GM12878 (cell line): Measurements from ENCODE around the gene CCDC197. TPM values are rescaled to one million over a fixed set of nuclear protein-coding genes. Genes with fewer than 3 reads are reported as not detected.

Source experiments
- CTCF ChIP-seq, 3 experiments: IDR thresholded peaks in 2 of 3; conservative IDR thresholded peaks in 1 of 3; 2 replicates each; pipeline ENCODE4 v1.5.1; 2011; ENCODE audit warnings: low read depth in 3 of 3, low read length in 3 of 3, mild to moderate bottlenecking in 3 of 3, control low read depth in 2 of 3, moderate library complexity in 2 of 3, inconsistent platforms in 1 of 3, mixed read lengths in 1 of 3; ENCODE audit not compliant: control insufficient read depth in 2 of 3, insufficient read depth in 1 of 3; ENCODE audit errors: extremely low read depth in 1 of 3
- E2F8 ChIP-seq: fragments of 450-650 bp; IDR thresholded peaks from 2 replicates; pipeline ENCODE4 v1.6.1; 2018; ENCODE audit warnings: mild to moderate bottlenecking, low read depth, moderate library complexity; ENCODE audit not compliant: partially characterized antibody
- E4F1 ChIP-seq: fragments of 450-650 bp; IDR thresholded peaks from 2 replicates; pipeline ENCODE4 v1.6.1; 2018; ENCODE audit warnings: borderline replicate concordance, mild to moderate bottlenecking; ENCODE audit not compliant: partially characterized antibody
- NFIC ChIP-seq: IDR thresholded peaks from 2 replicates; pipeline ENCODE4 v1.6.1; 2012; ENCODE audit warnings: low read depth, mild to moderate bottlenecking, inconsistent platforms, low read length, moderate library complexity
- PRDM15 ChIP-seq: fragments of 450-650 bp; formaldehyde crosslinking; IDR thresholded peaks from 2 replicates; pipeline ENCODE4 v1.4.0; 2020; ENCODE audit warnings: mild to moderate bottlenecking, moderate library complexity
- SMAD1 ChIP-seq: fragments of 450-650 bp; IDR thresholded peaks from 2 replicates; pipeline ENCODE4 v1.6.1; 2018; ENCODE audit warnings: mild to moderate bottlenecking, low read depth; ENCODE audit not compliant: partially characterized antibody
- polyA plus RNA-seq, 11 experiments: library from polyadenylated mRNA; depleted of rRNA in 4 of 11; unstranded in 6 of 11; stranded (reverse) in 5 of 11; fragments of >200 nt; fragmentation: Nextera tagmentation in 4 of 11; fragmentation: Illumina TruSeq in 1 of 11; extraction: Ambion mirVana in 4 of 11; extraction: Trizol in 1 of 11; gene quantifications; 1 replicate in 1 of 11; 2 replicates in 10 of 11; pipeline versions ENCODE4 v1.2.1 to v1.2.3, GENCODE V29; 2011 to 2016; ENCODE audit warnings: inconsistent platforms in 2 of 11, missing spikeins in 2 of 11, low read depth in 1 of 11
- total RNA-seq, 4 experiments: library from RNA; depleted of rRNA in 3 of 4; stranded (reverse); fragments of >200 nt in 3 of 4; fragmentation: Illumina TruSeq in 1 of 4; extraction: Trizol in 1 of 4; gene quantifications; 2 replicates each; pipeline versions ENCODE4 v1.2.1 to v1.2.3, GENCODE V29; 2013 to 2021

Gene CCDC197
- total and polyA plus RNA-seq, 10 of the 15 experiments (the other 5 are each of a cell fraction or from before 2014, with no cell fraction given): 0.12 TPM; not detected in 9

GRCh38 chr14:93964281-93964680 is 32.8 kb upstream of the CCDC197 start (continued):
- TF ChIP-seq E4F1: no peak
- no peak for TF ChIP-seq PRDM15 (CRISPR knock-in tag)
- no peak for TF ChIP-seq E2F8
- TF ChIP-seq SMAD1: no peak
- no peak for TF ChIP-seq CTCF (IDR thresholded peaks at IDR 0.05 in 2 of 3, conservative IDR thresholded peaks at IDR 0.05 in 1 of 3; ENCODE audit: control insufficient read depth in 2 of 3, extremely low read depth in 1 of 3, insufficient read depth in 1 of 3, low read depth in 3 of 3, low read length in 3 of 3)
- TF ChIP-seq NFIC: no peak
